ENCODE measurements around the gene HECW1.

Gene HECW1

DNA sequence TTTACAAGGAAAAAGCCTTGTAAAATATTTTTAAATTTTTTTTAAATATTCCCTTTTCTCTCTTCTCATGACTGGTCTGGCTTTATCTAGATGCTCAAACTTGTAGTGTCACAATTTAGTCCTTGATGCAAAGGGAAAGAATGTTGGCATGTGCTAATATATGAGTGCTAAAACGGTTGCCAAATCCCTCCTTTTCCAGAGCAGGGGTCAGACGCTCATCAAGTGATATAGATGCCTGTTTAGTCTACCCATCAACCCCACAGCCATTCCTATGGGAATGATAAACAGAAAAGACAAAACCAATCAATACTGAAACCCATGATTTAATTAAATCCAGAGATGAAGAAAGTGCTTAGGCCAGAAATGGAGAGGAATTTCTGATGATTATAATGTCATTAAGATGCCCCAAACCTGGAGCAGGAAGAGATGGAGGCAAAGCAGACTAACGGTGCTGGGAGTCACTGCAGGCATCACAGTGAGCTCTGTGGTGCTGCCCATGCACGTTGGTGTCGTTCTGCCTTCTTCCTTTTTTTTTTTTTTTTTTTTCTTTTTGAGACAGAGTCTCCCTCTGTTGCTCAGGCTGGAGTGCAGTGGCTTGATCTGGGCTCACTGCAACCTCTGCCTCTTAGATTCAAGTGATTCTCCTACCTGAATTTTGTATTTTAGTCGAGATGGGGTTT, 260.4 kb downstream of the HECW1 start:
- DNase-seq (ENCODE audit: low spot score), result peak; percentile 11

DNA sequence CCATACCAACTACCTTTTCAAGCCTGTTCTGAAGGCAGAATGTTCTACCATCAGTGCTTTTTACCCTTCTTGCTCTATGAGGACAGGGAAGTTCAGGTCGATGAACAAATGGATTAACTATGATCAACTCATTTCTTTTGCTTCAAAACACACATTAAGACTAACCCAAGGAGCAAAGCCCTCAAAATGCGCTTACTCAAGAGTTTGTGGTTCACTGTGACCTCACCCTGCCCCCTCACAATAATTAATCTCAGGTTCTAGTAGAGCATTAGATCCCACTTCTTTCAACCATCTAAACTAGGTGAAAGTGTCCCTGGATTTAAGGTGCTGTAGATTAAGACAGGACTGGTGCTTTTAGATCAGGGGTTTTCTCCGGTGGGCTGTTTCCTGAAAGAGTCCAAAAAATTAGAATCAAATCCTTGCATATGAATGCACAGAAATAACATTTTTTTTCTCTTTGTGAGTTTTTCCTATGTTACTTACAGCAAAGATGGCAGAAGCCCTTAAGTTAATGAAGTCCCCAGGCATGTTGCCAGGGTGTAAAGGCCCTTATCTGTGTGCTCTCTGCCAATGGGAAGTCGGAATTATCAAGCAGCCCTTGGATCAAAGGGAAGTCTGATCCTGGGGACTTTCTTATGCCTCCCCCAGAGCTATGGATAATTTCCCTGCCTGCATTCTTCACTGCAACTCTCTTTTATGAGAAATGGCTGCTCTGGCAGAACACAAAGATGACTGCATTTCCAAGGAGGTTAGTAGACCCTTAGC, 264.9 kb downstream of the HECW1 start:
- no peak for DNase-seq (ENCODE audit: low spot score)

DNA sequence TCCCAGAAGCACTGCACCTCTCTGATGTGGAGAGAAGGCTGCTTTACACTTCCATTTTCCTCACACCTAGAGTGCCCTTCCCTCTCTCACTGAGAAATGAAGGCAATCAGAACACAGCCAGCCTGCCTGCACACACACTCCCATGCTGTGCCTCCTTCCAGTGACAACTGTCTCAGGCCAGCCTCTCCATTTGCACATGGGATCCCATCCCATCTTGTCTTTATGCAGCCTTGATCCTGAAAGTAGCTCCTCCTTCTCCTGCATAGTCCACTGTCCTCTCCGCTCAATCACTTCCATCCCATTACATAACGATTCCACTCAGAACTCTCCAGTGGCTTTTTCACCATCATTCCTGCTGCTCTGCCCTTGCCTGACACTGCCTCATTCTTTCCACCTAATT, 266.8 kb downstream of the HECW1 start:
- no peak for DNase-seq (ENCODE audit: low spot score)

DNA sequence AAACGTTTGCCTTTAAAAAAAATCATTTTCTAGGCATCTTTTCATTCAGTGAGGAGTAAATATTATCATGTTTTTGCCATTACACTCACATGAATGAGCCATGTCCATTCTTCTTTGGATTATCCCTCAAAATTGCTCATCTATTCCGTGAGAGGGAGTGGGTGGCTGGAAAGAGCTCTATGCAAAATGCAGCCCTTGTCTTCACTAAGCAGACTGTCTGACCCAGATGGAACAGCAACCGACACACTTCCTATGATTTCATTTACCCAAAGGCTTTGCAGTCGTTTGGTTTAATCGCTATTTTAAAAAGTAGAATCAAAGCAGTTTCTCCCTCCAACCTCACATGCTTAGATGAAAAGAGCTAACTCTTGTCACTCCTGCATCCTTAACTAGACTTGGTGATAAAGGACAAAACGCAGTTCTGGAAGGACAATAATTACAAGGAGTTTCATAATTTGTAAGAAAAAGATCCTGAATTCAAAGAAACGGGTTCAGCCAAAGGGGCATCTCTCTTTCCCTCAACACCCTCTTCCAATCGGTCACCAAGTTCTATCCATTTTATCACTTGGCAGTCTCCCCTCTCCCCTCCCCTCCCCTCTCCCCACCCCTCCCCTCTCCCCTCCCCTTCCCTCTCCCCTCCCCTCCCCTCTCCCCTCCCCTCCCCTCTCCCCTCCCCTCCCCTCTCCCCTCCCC, 272.3 kb downstream of the HECW1 start:
- no peak for DNase-seq (ENCODE audit: low spot score)

DNA sequence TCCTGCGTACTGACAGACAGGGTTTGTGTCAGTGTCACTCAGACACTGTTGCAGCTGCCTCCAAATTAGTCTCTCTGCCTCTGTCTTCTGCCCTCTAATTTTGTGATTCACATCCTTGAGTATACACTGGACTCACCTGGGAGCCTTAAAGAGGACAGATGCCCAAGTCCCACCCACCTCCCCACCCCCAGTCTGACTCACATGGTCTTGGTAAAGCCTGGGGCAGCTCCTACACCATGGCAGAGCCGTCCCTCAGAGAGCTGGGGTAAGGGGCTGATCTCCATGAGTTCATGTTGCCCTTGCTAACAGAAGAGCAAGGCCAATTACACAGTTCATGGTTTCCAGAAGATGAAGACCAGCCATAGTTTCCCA, 272.8 kb downstream of the HECW1 start:
- DNase-seq (ENCODE audit: low spot score), result no peak

DNA sequence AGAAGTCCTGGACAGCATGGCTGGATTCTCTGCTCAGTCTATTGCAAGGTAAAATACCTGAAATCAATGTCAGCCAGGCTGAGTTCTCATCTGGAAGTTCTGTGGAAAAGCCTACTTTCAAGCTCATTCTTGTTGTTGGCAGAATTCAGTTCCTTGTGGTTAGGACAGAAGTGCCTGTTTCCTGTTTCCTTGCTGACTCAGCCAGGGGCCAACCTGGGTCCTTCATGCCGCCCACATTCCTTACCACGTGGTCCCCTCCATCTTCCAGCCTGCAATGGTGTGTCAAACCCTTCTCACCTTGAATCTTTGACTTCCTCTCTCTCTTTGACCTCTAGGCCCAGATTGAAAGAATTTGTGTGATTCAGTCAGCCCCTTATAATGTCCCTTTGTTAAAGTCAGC, 273.4 kb downstream of the HECW1 start:
- DNase-seq (ENCODE audit: low spot score), result no peak

DNA sequence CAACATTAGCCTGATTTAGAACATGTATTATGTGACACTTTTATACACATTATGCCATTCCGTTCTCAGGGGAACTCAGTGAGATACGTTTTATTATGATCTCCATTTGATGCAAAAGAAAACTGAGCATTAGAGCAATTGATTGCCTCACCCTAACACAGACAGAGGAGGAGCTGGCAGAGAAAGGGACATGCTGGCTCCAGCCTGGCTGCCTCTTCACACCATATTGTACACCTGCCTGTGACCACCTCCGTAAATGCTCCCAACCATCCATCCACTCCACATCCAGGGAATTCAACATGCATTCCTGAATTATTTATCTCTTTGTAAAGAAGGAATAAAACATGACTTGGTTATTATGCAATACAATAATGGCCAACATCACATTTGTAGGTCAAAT, 275.5 kb downstream of the HECW1 start:
- DNase-seq (ENCODE audit: low spot score), result no peak

DNA sequence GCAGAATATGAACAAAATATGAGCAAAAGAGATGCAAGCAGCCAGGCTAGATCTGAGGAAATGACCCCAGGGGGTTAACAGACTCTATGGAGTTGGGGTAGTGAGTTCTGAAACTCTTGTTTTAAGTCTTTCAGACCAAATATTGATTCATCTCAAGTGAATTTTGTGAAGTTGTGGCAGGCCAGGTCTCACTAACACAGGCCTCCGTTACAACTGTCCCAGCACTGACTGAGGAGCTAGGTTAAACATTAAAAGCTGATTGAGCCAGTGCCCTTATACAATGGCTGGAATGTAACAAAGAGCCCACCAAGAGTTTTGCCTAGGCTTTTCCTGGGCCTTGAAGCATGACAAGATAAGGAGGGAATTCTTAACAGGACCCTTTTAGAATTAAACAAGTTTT, 278.1 kb downstream of the HECW1 start:
- DNase-seq (ENCODE audit: low spot score), result no peak

DNA sequence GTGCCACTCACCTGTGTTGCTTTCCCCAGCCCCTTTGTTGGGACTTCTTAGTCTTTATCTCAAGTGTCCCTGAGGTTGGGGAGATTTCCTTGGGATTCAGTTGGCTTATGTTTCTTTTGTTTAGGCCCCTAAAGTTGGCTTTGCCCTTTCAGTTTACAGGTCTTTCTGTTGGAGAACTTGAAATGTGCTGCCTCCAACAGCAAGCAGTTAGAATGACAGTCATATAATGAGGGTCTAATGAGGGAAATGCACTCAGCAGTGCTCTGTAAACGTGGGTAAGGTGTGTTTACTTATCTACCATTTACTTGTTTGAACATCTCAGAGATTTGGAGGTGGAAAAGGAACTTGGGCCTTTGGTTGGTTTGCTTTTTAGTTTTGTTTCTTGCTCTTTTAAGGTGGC, 279.1 kb downstream of the HECW1 start:
- DNase-seq (ENCODE audit: low spot score), result no peak

DNA sequence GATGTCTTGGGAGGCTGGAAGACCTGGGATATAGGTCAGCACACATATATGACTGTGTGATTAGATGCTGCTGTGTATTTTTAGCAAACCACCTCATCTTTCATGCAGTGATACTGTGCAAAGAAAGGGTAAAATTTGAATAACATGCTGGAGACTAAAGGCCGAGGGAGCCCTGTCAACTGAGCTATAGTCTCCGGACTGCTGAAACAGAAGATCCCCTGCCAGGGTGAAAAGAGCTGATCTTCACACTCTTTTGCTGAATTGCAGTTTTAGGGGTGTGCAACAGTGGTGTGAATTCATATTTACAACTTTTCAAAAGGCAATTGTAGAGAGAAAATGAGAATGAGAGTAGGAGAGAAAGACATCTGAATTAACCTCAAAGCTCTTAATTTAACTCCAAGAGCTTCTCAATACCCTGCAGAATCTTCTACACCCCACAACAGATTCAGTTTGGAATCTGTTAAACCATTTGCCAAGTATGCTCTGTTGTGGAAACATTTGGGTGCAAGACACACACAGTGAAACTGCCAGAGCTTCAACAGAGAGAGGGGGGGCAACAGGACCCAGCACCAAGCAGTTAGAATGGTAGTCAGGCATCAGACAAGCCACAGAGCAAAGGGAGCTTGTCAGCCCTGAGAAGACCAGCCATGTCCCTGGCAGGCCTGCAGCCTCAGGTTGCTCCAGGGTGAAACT, 280.3 kb downstream of the HECW1 start:
- DNase-seq (ENCODE audit: low spot score), result no peak

DNA sequence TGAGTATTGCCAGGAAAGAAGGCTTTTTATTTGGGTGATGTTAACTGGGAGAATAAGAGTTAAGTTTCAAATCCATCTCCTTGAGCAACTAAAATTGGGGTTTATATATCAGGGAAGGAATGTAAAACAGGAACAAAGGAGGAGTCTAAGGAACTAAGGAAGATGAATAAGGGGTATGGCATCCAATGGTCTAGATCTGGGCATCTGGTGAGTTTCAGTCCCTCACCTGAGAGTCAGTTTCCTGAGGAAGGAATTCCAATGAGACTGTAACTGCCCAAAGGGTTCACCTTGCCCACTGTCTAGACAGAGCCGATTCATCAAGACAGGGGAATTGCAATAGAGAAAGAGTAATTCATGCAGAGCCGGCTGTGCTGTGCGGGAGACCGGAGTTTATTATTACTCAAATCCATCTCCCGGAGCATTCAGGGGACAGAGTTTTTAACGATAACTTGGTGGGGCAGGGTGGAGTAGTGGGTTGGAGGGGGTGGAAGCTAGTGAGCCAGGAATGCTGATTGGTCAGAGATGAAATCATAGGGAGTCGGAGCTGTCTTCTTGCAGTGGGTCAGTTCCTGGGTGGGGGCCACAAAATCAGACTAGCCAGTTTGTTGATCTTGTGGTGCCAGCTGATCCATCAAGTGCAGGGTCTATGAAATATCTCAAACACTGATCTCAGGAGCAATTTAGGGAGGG, 282.1 kb downstream of the HECW1 start:
- DNase-seq (ENCODE audit: low spot score), result no peak

DNA sequence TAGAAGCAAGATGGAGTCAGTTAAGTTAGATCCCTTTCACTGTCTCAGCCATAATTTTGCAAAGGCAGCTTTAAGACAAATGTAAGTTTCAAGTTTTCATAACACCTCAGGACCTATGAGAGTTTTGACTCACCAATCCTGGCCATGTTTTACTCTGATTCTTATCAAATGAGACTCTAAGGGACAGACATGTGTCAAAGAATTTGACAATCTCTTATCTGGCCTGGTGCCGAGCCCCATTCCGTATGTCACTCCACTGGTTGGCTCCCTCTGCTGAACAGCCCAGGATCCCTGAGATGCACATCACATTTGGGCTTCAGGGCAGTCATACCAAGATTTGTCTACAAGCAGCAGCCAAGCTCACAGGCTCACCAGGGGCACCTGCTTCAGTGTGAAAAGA, 282.9 kb downstream of the HECW1 start:
- no peak for DNase-seq (ENCODE audit: low spot score)

DNA sequence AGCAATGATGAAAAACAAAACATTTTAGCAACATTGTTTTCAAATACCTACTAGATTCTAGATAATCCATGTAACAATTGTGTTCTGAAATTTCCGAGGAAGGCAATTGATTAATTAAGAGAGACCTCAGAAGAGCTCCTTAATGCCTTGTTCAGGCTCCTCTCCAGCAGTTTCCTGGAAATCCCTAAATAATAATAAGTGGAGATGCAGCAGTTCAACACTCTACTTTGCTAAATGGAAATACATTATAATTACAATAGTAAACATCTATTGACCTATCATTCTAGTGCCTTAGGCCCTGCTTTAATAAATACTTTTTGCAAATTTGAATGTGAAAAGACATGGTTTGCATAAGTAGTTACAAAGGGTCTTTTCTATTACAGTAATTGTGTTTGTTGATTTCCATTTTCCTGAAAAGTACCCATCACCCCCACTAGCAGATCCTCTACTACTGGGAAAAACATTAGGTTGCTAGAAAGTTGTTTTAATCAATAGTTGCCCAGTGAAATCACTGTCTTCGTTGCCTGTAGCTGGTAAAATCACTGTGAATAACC, 283.8 kb downstream of the HECW1 start:
- DNase-seq (ENCODE audit: low spot score), result no peak

DNA sequence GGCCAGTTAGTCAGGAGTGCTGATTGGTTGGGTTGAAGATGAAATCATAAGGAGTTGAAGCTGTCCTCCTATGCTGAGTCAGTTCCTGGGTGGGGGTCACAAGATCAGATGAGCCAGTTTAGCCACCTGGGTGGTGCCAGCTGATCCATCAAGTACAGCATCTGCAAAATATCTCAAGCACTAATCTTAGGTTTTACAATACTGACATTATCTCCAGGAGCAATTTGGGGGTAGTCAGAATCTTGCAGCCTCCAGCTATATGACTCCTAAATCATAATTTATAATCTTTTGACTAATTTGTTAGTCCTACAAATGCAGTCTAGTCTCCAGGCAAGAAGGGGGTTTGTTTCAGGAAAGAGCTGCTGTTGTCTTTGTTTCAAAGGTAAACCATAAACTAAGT, 286.4 kb downstream of the HECW1 start:
- no peak for DNase-seq (ENCODE audit: low spot score)

DNA sequence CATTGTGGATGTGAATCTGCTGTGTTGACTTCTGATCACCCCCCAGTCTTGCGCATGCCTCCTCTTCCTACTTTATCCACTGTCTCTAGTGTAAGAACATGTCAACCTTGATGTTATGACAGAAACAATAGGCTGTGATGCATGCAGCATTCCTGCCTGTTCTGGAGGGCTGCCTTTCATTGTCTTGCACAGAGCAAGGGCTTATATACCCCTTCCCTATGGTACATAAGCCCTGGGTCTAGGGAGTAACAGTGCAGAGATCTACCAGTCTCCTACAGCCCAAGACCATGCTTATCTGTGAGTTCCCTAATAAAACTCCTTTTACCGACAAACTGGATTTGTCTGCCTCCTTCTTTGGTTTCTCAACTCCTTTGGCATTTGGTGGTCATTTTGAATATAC, 293.5 kb downstream of the HECW1 start:
- DNase-seq (ENCODE audit: low spot score), result no peak

DNA sequence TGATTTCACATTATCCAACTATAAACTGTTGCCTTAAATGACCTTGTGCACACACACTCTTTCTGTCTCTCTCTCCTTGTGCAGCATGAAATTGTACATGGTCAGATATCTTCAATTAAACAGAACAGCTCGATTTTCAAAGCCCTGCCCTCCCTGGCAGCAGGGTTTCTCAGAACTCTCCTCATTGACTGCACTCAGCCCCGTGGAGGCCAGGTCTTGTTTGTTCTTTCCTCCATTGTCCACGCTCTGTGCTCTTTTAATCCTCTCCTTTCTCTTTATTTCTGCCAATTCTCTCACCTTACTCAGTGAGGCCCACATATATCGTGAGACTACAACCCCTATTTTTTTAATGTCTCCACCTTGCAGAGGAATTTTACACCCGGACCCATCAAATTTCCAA, 294.5 kb downstream of the HECW1 start:
- DNase-seq (ENCODE audit: low spot score), result no peak

DNA sequence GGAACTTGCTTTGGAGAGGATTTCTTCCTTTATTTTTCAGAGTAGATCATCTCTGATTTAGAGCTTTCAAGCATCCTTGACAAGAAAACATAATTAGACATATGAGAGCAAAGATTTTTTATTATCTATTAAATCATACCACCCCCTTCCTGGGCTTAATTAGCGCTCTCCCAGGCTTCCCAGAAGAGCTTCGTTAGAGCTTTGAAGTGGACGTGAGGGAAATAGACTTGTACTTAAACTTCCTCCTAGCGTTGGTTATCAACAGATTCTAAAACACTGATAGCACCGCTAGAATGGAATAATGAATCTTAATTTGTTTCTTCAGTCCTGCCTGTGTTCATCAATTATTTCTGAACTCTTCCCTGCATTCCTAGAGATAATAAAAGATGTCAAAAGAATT, 296.5 kb downstream of the HECW1 start:
- DNase-seq (ENCODE audit: low spot score), result no peak

DNA sequence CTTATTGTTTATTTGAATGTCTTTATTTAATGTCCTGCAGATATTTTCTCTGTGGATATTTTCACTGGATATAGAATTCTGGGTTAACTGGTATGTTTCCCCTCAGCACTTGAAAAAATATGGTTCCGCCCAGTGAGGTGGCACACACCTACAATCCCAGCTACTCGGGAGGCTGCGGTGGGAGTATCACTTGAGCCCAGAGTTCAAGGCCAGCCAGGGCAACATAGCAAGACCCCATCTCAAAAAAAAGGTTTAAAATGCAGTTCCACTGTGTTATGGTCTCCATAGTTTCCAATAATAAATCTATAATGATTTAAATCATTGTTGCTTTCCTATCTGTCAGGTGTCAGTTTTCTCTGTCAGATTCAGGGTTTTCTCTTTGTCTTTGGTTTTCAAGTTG, 305.0 kb downstream of the HECW1 start:
- DNase-seq (ENCODE audit: low spot score), result no peak

DNA sequence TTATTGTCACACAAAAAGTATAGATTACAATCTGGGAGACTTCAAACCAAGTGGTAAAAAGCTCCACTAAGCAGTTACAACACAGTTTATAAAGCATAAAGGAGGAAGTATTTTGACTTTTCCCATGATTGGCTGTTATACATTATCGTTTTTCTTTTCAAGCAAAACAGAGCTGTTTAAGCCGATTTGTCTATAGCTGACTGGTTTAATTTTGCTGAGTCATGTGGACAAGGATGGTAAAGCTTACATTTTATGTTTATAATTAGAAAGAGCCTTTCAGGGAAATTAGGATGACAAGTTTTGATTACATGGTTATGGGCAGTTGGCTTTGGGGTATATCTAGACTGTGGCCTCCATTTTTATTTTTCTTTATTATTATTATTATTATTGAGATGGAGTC, 318.0 kb downstream of the HECW1 start:
- no peak for DNase-seq (ENCODE audit: low spot score)

DNA sequence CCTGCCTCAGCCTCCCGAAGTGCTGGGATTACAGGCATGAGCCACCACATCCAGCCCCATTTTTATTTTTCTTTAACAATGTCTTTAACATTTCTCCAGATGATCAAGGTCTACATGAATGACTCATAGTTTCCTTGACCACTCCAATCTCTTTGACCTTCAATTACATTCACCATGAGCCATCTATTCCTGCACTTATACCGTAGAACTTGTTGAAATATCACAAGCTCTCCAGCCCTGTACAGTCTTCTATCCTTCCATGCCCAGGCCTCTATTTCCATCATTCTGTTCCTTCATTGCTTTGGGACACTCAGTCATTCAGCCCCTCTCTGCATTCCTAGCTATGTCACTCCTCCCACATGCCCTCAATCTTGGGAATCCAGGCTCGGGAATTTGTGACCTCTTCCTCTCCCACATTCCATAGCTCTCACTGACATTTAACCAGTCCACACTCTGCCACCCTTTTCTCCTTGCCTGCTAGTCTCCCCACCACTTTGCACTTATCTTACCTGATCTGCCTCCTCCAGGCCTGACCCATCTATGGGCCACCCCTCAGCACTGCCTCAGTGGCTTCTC, 318.7 kb downstream of the HECW1 start:
- DNase-seq (ENCODE audit: low spot score), result peak; percentile 19

DNA sequence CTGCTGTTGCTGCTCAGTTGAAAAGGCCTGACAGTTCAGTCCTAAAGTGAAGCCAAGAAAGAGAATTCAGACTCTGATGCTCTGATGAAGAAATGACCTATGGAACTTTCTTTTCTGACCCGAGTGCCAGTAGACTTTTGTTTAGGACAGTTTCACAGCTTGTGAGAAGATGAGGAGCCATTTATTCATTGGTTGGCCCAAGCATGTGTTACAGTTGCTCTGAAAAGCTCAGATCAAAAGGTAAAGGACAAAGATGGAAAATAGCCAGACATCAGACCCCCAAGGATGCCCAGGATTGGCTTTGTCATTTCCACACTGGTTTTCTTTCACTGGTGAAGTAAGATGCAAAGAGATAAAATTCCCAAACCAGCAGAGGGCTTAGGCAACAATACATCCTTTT, 321.2 kb downstream of the HECW1 start:
- no peak for DNase-seq (ENCODE audit: low spot score)

DNA sequence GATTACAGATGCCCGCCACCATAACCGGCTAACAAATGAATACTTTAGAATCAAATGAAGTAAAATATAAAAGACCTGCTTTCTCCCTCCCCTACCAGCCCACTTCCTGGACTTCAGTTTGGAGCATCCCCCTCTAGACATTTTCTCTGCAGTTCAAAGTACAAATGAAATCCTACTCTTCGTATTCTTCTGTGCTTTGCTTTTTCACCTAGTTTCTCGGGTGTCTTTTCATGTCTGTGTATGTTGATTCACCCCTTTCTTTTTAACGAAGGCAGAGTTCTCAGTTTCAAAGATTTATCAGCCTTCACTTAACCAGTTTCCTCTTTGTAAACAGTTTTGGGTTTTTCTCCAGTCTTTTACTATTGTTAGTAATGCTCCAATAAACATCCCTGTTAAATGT, 324.6 kb downstream of the HECW1 start:
- no peak for DNase-seq (ENCODE audit: low spot score)

Data from AG08395 (cell line).